HL-60 (cell line): Measurements from ENCODE around the gene SAMD9.

Source experiments
- POLR2AphosphoS5 ChIP-seq: IDR thresholded peaks from 2 replicates; pipeline ENCODE4 v1.6.1; 2012; ENCODE audit warnings: low read depth
- TF ChIP-seq, protein P1 (sequence below): IDR thresholded peaks from one replicate; pipeline ENCODE4 v1.5.1; 2011; ENCODE audit warnings: low read length, control low read depth, inconsistent platforms; ENCODE audit not compliant: insufficient read depth

DNA sequence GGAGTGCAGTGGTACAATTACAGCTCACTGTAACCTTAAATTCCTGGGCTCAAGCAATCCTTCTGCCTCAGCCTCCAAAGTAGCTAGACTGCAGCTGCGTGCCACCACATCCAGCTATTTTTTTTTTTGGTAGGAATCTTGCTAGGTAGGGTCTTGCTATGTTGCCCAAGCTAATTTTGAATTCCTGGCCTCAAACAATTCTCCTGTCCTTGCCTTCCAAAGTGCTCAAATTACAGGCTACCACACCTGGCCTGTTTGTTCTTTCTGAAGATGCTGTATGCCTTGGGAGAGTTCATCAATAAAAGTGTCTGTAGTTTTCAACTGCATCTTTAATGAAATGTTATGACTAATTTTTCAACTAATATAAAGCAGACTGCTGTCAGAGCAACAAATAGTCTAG lies 452 bp downstream of the SAMD9 start:
- TF ChIP-seq, protein P1, sequence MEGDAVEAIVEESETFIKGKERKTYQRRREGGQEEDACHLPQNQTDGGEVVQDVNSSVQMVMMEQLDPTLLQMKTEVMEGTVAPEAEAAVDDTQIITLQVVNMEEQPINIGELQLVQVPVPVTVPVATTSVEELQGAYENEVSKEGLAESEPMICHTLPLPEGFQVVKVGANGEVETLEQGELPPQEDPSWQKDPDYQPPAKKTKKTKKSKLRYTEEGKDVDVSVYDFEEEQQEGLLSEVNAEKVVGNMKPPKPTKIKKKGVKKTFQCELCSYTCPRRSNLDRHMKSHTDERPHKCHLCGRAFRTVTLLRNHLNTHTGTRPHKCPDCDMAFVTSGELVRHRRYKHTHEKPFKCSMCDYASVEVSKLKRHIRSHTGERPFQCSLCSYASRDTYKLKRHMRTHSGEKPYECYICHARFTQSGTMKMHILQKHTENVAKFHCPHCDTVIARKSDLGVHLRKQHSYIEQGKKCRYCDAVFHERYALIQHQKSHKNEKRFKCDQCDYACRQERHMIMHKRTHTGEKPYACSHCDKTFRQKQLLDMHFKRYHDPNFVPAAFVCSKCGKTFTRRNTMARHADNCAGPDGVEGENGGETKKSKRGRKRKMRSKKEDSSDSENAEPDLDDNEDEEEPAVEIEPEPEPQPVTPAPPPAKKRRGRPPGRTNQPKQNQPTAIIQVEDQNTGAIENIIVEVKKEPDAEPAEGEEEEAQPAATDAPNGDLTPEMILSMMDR: no peak
- no peak for TF ChIP-seq POLR2AphosphoS5
